Cardiac muscle cell (in vitro differentiated cells and primary cell): ENCODE measurements around the gene DIP2A. TPM values are rescaled to one million over a fixed set of nuclear protein-coding genes. Genes with fewer than 3 reads are reported as not detected.

ENCODE experiments used
- DNase-seq, 2 donors: peaks; one replicate each; pipeline versions ENCODE4 v3.0.0 to v3.0.0-alpha.2; 2010 to 2017; ENCODE audit warnings: low read depth in 1 of 2, low spot score in 1 of 2
- H3K27ac ChIP-seq: fragments of 200-600 bp; sonication (generic); 2 replicates; pipeline ENCODE4 v1.5.1; 2016
- H3K27me3 ChIP-seq: fragments of 200-600 bp; sonication (generic); 2 replicates; pipeline ENCODE4 v1.6.0; 2016; ENCODE audit warnings: control low read depth
- H3K36me3 ChIP-seq: fragments of 200-600 bp; sonication (generic); 2 replicates; pipeline ENCODE4 v1.5.1; 2016; ENCODE audit warnings: control low read depth
- H3K4me1 ChIP-seq: fragments of 200-600 bp; sonication (generic); 2 replicates; pipeline ENCODE4 v1.8.1; 2017; ENCODE audit warnings: low read depth, mild to moderate bottlenecking, mixed run types
- H3K4me3 ChIP-seq: fragments of 200-600 bp; sonication (generic); 2 replicates; pipeline ENCODE4 v1.5.1; 2016; ENCODE audit warnings: mild to moderate bottlenecking
- H3K9me3 ChIP-seq: fragments of 200-600 bp; sonication (generic); 2 replicates; pipeline ENCODE4 v1.5.1; 2017; ENCODE audit warnings: low read depth, mild to moderate bottlenecking, control low read depth
- polyA plus RNA-seq: library from polyadenylated mRNA; unstranded; fragments of >200 nt; fragmentation: Nextera tagmentation; extraction: Ambion mirVana; gene quantifications from 2 replicates; pipeline ENCODE4 v1.2.1, GENCODE V29; 2016
- total RNA-seq: library from RNA; depleted of rRNA; stranded (reverse); fragments of >200 nt; gene quantifications from 2 replicates; pipeline ENCODE4 v1.2.3, GENCODE V29; 2016
- TF ChIP-seq, protein P1 (sequence below): IDR thresholded peaks from 2 replicates; pipeline ENCODE4 v1.5.1; 2012; ENCODE audit warnings: low read depth, mild to moderate bottlenecking, low read length

DIP2A gene
- total and polyA plus RNA-seq, 2 experiments from 2014 or later: 21.7 to 42.2 TPM

- Histone ChIP-seq H3K36me3 (peaks cover 8% of the 10 kb centered on the region), H3K27me3 (no peaks in the 10 kb centered on the region), H3K9me3 (no peaks in the 10 kb centered on the region), H3K27ac (no peak overlapping the region), H3K4me3 (no peak overlapping the region), H3K4me1 (no peaks in the 10 kb centered on the region)
- TF ChIP-seq, protein P1, sequence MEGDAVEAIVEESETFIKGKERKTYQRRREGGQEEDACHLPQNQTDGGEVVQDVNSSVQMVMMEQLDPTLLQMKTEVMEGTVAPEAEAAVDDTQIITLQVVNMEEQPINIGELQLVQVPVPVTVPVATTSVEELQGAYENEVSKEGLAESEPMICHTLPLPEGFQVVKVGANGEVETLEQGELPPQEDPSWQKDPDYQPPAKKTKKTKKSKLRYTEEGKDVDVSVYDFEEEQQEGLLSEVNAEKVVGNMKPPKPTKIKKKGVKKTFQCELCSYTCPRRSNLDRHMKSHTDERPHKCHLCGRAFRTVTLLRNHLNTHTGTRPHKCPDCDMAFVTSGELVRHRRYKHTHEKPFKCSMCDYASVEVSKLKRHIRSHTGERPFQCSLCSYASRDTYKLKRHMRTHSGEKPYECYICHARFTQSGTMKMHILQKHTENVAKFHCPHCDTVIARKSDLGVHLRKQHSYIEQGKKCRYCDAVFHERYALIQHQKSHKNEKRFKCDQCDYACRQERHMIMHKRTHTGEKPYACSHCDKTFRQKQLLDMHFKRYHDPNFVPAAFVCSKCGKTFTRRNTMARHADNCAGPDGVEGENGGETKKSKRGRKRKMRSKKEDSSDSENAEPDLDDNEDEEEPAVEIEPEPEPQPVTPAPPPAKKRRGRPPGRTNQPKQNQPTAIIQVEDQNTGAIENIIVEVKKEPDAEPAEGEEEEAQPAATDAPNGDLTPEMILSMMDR: no peak
- DNase-seq: no peak
These were observed 47.0 kb upstream of the DIP2A start for GRCh38 chr21:46411691-46412090.

- DNase-seq: no peak
- Histone ChIP-seq H3K36me3 (peaks cover 8% of the 10 kb centered on the region), H3K27ac (no peak overlapping the region), H3K4me1 (no peaks in the 10 kb centered on the region), H3K4me3 (no peak overlapping the region), H3K27me3 (no peaks in the 10 kb centered on the region), H3K9me3 (no peaks in the 10 kb centered on the region)
- TF ChIP-seq, protein P1: no peak
These were observed 45.9 kb upstream of the DIP2A start for GRCh38 chr21:46412521-46413364.

DNA sequence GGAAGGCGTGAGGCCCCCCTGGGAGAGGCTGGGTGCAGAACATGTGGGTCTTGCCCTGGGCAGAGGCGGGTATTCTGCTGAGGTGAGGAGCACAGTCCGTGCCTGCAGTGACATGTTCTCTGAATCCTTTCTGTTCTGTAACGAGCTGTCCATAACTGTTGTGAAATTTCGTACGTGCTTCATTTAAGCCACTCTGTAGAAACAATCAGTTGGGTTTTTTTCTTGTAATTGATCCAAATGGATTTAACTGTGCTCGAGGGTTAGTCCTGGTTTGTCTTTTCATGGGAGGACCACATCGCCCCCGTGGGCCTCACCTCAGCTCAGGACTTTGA, 45.4 kb upstream of the DIP2A start:
- Histone ChIP-seq H3K4me1 (no peaks in the 10 kb centered on the region), H3K4me3 (no peak overlapping the region), H3K27me3 (no peaks in the 10 kb centered on the region), H3K9me3 (no peaks in the 10 kb centered on the region), H3K36me3 (peaks cover 8% of the 10 kb centered on the region), H3K27ac (no peak overlapping the region)
- no peak for DNase-seq
- TF ChIP-seq, protein P1: no peak

DNA sequence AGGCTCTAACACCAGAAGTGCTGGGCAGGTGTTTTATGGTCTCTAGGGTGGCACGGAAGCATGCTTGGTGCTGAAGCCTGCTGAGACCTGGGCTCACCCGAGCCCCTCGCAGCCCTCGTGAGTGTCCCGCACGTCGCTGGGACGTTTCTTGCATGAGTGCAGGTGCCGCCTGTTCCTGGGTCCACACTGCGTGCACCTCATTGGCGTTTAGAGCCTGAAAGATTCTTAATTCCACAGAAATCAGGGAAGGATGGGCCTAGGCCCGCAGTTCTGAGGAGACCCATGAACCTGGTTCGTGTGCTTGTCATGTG, 43.8 kb upstream of the DIP2A start:
- no peak for DNase-seq
- no peak overlapping the region for H3K4me3 ChIP-seq
- TF ChIP-seq, protein P1: no peak
- peaks cover 8% of the 10 kb centered on the region for H3K36me3 ChIP-seq
- no peaks in the 10 kb centered on the region for H3K4me1 ChIP-seq
- no peaks in the 10 kb centered on the region for H3K9me3 ChIP-seq
- H3K27me3 ChIP-seq: no peaks in the 10 kb centered on the region
- no peak overlapping the region for H3K27ac ChIP-seq

DNA sequence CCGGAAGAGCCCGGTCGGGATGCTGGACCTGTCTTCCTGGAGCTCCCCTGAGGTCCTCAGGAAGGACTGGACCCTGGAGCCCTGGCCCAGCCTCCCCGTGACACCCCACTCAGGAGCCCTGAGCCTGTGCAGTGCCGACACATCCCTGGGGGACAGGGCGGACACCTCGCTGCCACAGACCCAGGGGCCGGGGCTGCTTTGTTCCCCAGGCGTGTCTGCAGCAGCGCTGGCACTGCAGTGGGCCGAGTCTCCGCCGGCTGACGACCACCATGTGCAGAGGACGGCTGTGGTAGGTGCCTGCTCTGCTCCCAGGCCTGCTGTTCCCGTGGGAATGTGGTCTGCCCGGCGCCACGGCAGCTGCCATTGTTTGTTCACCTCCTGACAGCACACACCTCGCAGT, 42.1 kb upstream of the DIP2A start:
- Histone ChIP-seq H3K9me3 (no peaks in the 10 kb centered on the region), H3K36me3 (peaks cover 8% of the 10 kb centered on the region), H3K4me3 (no peak overlapping the region), H3K27me3 (no peaks in the 10 kb centered on the region), H3K27ac (no peak overlapping the region), H3K4me1 (no peaks in the 10 kb centered on the region)
- TF ChIP-seq, protein P1: no peak
- no peak for DNase-seq
